Loucy (cell line): ENCODE data around the gene FBLN7.

Source experiments
- H2AFZ ChIP-seq: fragments of 200-600 bp; sonication (generic); 2 replicates; pipeline ENCODE4 v1.6.0; 2016; ENCODE audit warnings: antibody characterized with exemption, mild to moderate bottlenecking, low read length, moderate library complexity
- H3F3A ChIP-seq: fragments of 200-600 bp; 2 replicates; pipeline ENCODE4 v1.6.0; 2016; ENCODE audit warnings: antibody characterized with exemption, low read depth, mild to moderate bottlenecking
- H3K27me3 ChIP-seq: fragments of 200-600 bp; sonication (generic); 2 replicates; pipeline ENCODE4 v1.6.1; 2014; ENCODE audit warnings: low read length, mild to moderate bottlenecking; ENCODE audit not compliant: insufficient read depth, poor library complexity, severe bottlenecking
- H3K36me3 ChIP-seq: fragments of 200-600 bp; sonication (generic); 2 replicates; pipeline ENCODE4 v1.6.1; 2016; ENCODE audit warnings: low read length; ENCODE audit not compliant: insufficient read depth
- H3K4me1 ChIP-seq: fragments of 200-600 bp; sonication (generic); 2 replicates; pipeline ENCODE4 v1.5.1; 2014; ENCODE audit warnings: low read length, mild to moderate bottlenecking; ENCODE audit not compliant: insufficient read depth, poor library complexity, severe bottlenecking
- H3K4me2 ChIP-seq: fragments of 200-600 bp; sonication (generic); 2 replicates; pipeline ENCODE4 v1.6.0; 2014; ENCODE audit warnings: antibody characterized with exemption, low read length, low read depth, mild to moderate bottlenecking; ENCODE audit not compliant: poor library complexity, severe bottlenecking
- H3K4me3 ChIP-seq: fragments of 200-600 bp; sonication (generic); 2 replicates; pipeline ENCODE4 v1.5.1; 2014; ENCODE audit warnings: low read length, mild to moderate bottlenecking, mixed read lengths; ENCODE audit not compliant: poor library complexity, severe bottlenecking
- H3K79me2 ChIP-seq: fragments of 200-600 bp; sonication (generic); 2 replicates; pipeline ENCODE4 v1.6.1; 2014; ENCODE audit warnings: low read length; ENCODE audit not compliant: insufficient read depth
- H3K9ac ChIP-seq: fragments of 200-600 bp; sonication (generic); 2 replicates; pipeline ENCODE4 v1.6.0; 2014; ENCODE audit warnings: mild to moderate bottlenecking, low read depth, low read length, moderate library complexity; ENCODE audit not compliant: poor library complexity, severe bottlenecking
- H3K9me2 ChIP-seq: fragments of 200-600 bp; sonication (generic); replicated peaks from 2 replicates; pipeline ENCODE4 v1.6.1; 2016; ENCODE audit warnings: low read depth, low read length, mixed read lengths
- H3K9me3 ChIP-seq: fragments of 200-600 bp; sonication (generic); 2 replicates; pipeline ENCODE4 v1.6.1; 2014; ENCODE audit warnings: mild to moderate bottlenecking, antibody characterized with exemption, low read length, low read depth; ENCODE audit not compliant: insufficient read depth
- H4K20me1 ChIP-seq: fragments of 200-600 bp; sonication (generic); 2 replicates; pipeline ENCODE4 v1.6.0; 2014; ENCODE audit warnings: antibody characterized with exemption, low read length, mild to moderate bottlenecking; ENCODE audit not compliant: insufficient read depth, poor library complexity, severe bottlenecking
- CTCF ChIP-seq: fragments of 200-600 bp; sonication (generic); conservative IDR thresholded peaks from 2 replicates; pipeline ENCODE4 v1.5.1; 2014; ENCODE audit warnings: mild to moderate bottlenecking, antibody characterized with exemption, low read length
- EZH2phosphoT487 ChIP-seq: fragments of 200-600 bp; IDR thresholded peaks from 2 replicates; pipeline ENCODE4 v1.6.1; 2018; ENCODE audit warnings: antibody characterized with exemption, mild to moderate bottlenecking, moderate library complexity, borderline replicate concordance

Gene FBLN7

GRCh38 chr2:112140899-112141625 lies 2.9 kb downstream of the FBLN7 start:
- no peak for TF ChIP-seq CTCF
- TF ChIP-seq EZH2phosphoT487, result no peak
- no peaks in the 10 kb centered on the region for H3K27me3 ChIP-seq
- H3F3A ChIP-seq, result no peaks in the 10 kb centered on the region
- no peaks in the 10 kb centered on the region for H4K20me1 ChIP-seq
- H3K79me2 ChIP-seq, result no peaks in the 10 kb centered on the region
- H3K4me3 ChIP-seq, result no peak overlapping the region
- H3K9me3 ChIP-seq, result no peaks in the 10 kb centered on the region
- H3K4me2 ChIP-seq, result no peak overlapping the region
- H2AFZ ChIP-seq, result no peak overlapping the region
- no peaks in the 10 kb centered on the region for H3K36me3 ChIP-seq
- H3K9ac ChIP-seq, result no peak overlapping the region
- H3K9me2 ChIP-seq, result no peaks in the 10 kb centered on the region
- no peaks in the 10 kb centered on the region for H3K4me1 ChIP-seq

GRCh38 chr2:112141626-112142007 lies 3.4 kb downstream of the FBLN7 start:
- Histone ChIP-seq H3K9ac (no peak overlapping the region), H2AFZ (no peak overlapping the region), H3K4me2 (no peak overlapping the region), H3K9me2 (no peaks in the 10 kb centered on the region), H3K36me3 (no peaks in the 10 kb centered on the region), H3K4me1 (no peaks in the 10 kb centered on the region), H3K4me3 (no peak overlapping the region), H4K20me1 (no peaks in the 10 kb centered on the region), H3F3A (no peaks in the 10 kb centered on the region), H3K9me3 (no peaks in the 10 kb centered on the region), H3K79me2 (no peaks in the 10 kb centered on the region), H3K27me3 (no peaks in the 10 kb centered on the region)
- TF ChIP-seq CTCF (no peak), EZH2phosphoT487 (no peak)

GRCh38 chr2:112142525-112143078 lies 4.4 kb downstream of the FBLN7 start:
- no peaks in the 10 kb centered on the region for H3K27me3 ChIP-seq

More at GRCh38 chr2:112142525-112143078, 4.4 kb downstream of the FBLN7 start:
- no peaks in the 10 kb centered on the region for H3F3A ChIP-seq
- TF ChIP-seq EZH2phosphoT487 (no peak), CTCF (no peak)
- H3K4me1 ChIP-seq, result no peaks in the 10 kb centered on the region
- no peaks in the 10 kb centered on the region for H3K79me2 ChIP-seq
- no peaks in the 10 kb centered on the region for H3K9me3 ChIP-seq
- no peaks in the 10 kb centered on the region for H3K9me2 ChIP-seq
- no peak overlapping the region for H2AFZ ChIP-seq
- no peak overlapping the region for H3K9ac ChIP-seq
- H3K4me2 ChIP-seq, result no peak overlapping the region
- no peaks in the 10 kb centered on the region for H4K20me1 ChIP-seq
- no peak overlapping the region for H3K4me3 ChIP-seq
- H3K36me3 ChIP-seq, result no peaks in the 10 kb centered on the region
